Transverse colon (tissue), 3 donors: ENCODE results near the gene TSPOAP1.

Experiments used
- CTCF ChIP-seq, 5 experiments: fragments of 200-600 bp in 3 of 5; fragments of 450-650 bp in 2 of 5; sonication (generic) in 3 of 5; IDR thresholded peaks; 1 replicate in 2 of 5; 2 replicates in 3 of 5; pipeline ENCODE4 v1.5.1; 2016 to 2017; ENCODE audit warnings: antibody characterized with exemption in 5 of 5, inconsistent platforms in 3 of 5, mild to moderate bottlenecking in 2 of 5, moderate library complexity in 1 of 5
- EP300 ChIP-seq: sonication (generic); formaldehyde crosslinking; IDR thresholded peaks from one replicate; pipeline ENCODE4 v1.6.1; 2017; ENCODE audit warnings: antibody characterized with exemption, low read depth

GRCh38 chr17:58313815-58314705 lies 14.5 kb downstream of the TSPOAP1 start:
- no peak for TF ChIP-seq CTCF (IDR thresholded peaks at IDR 0.05)
- no peak for TF ChIP-seq EP300
